ENCODE measurements around the gene HDAC10. TPM values are rescaled to one million over a fixed set of nuclear protein-coding genes. Genes with fewer than 3 reads are reported as not detected.
A peak's percentile ranks its signal among the peaks of the same experiment; 100 is the strongest.

HDAC10 gene
- total RNA-seq, 1 donor from 2014 or later, result 47.9 TPM

GRCh38 chr22:50218996-50219727 is 31.9 kb downstream of the HDAC10 start:
- peak; percentile 90 for DNase-seq
- peaks cover 6% of the 10 kb centered on the region for H3K4me1 ChIP-seq
- no peak overlapping the region for H3K4me3 ChIP-seq
- ATAC-seq, result peak; percentile 85 to 87
- H3K27ac ChIP-seq, result no peak overlapping the region
- no peak for TF ChIP-seq CTCF (IDR thresholded peaks at IDR 0.05)
- H3K36me3 ChIP-seq, result peaks cover 91% of the 10 kb centered on the region
- no peaks in the 10 kb centered on the region for H3K9me3 ChIP-seq
- intact Hi-C loops (cut with DNase I), result no loop called here
- H3K27me3 ChIP-seq (ENCODE audit: low read depth), result no peaks in the 10 kb centered on the region

GRCh38 chr22:50218153-50218995 is 32.7 kb downstream of the HDAC10 start:
- Histone ChIP-seq H3K36me3 (peaks cover 91% of the 10 kb centered on the region), H3K4me3 (no peak overlapping the region), H3K27me3 (ENCODE audit: low read depth) (no peaks in the 10 kb centered on the region), H3K4me1 (peaks cover 6% of the 10 kb centered on the region), H3K27ac (no peak overlapping the region), H3K9me3 (no peaks in the 10 kb centered on the region)
- DNase-seq, result peak; percentile 47
- intact Hi-C loops (cut with DNase I), result no loop called here
- peak; percentile 4 to 6 for ATAC-seq
- no peak for TF ChIP-seq CTCF (IDR thresholded peaks at IDR 0.05)

- Histone ChIP-seq H3K27ac (no peak overlapping the region), H3K4me3 (no peak overlapping the region), H3K4me1 (peaks cover 6% of the 10 kb centered on the region), H3K9me3 (no peaks in the 10 kb centered on the region), H3K36me3 (peaks cover 91% of the 10 kb centered on the region), H3K27me3 (ENCODE audit: low read depth) (no peaks in the 10 kb centered on the region)
- DNase-seq, result peak; percentile 42
- TF ChIP-seq CTCF (IDR thresholded peaks at IDR 0.05), result no peak
- no peak for ATAC-seq
- intact Hi-C loops (cut with DNase I), result no loop called here
Measured at GRCh38 chr22:50217543-50218152, 33.4 kb downstream of the HDAC10 start.

- ATAC-seq (no peak), DNase-seq (peak; percentile 47)
- Histone ChIP-seq H3K36me3 (peaks cover 91% of the 10 kb centered on the region), H3K27ac (no peak overlapping the region), H3K9me3 (no peaks in the 10 kb centered on the region), H3K4me1 (peaks cover 6% of the 10 kb centered on the region), H3K27me3 (ENCODE audit: low read depth) (no peaks in the 10 kb centered on the region), H3K4me3 (no peak overlapping the region)
- intact Hi-C loops (cut with DNase I), result no loop called here
- no peak for TF ChIP-seq CTCF (IDR thresholded peaks at IDR 0.05)
Measured at GRCh38 chr22:50216684-50217520, 34.2 kb downstream of the HDAC10 start.

All from lower lobe of right lung (tissue), 2 donors.